WTC11 (cell line): ENCODE results near the gene ATP9A. TPM values are rescaled to one million over a fixed set of nuclear protein-coding genes. Genes with fewer than 3 reads are reported as not detected.

Experiments used
- ATAC-seq: fragments of 200-7000 bp; cut with Tn5 transposase; 2 replicates; pipeline ENCODE4 v1.10.0; 2021; ENCODE audit warnings: mild to moderate bottlenecking, moderate library complexity
- CTCF ChIA-PET: fragments of 300-600 bp; sonication (Branson Sonifier 250); formaldehyde crosslinking; loops from one replicate; lab custom pipeline; 2021; ENCODE audit warnings: antibody characterized with exemption; lab: Charles Lee
- POLR2A ChIA-PET: fragments of 350-600 bp; sonication (Branson Sonifier 250); formaldehyde crosslinking; loops from one replicate; lab custom pipeline; 2021; ENCODE audit warnings: antibody characterized with exemption; lab: Charles Lee
- DNase-seq: peaks from one replicate; pipeline ENCODE4 v3.0.0; 2021; ENCODE audit warnings: low spot score
- H3K27ac Mint-ChIP-seq: 2 replicates; pipeline ENCODE4 v1.8.0; 2021; ENCODE audit warnings: mixed read lengths
- H3K27me3 Mint-ChIP-seq: 2 replicates; pipeline ENCODE4 v1.8.0; 2021; ENCODE audit warnings: low read depth, mild to moderate bottlenecking, moderate library complexity, mixed read lengths
- H3K36me3 Mint-ChIP-seq: 2 replicates; pipeline ENCODE4 v1.8.0; 2021; ENCODE audit warnings: mixed read lengths
- H3K4me1 Mint-ChIP-seq: 2 replicates; pipeline ENCODE4 v1.8.0; 2022; ENCODE audit warnings: mixed read lengths
- H3K4me3 Mint-ChIP-seq: 2 replicates; pipeline ENCODE4 v1.8.0; 2021; ENCODE audit warnings: mild to moderate bottlenecking, moderate library complexity, mixed read lengths
- H3K9me3 Mint-ChIP-seq: 2 replicates; pipeline ENCODE4 v1.8.0; 2021; ENCODE audit warnings: mixed read lengths
- ELF4 ChIP-seq: sonication (generic); formaldehyde crosslinking; IDR thresholded peaks from 2 replicates; pipeline ENCODE4 v1.8.1; 2022; ENCODE audit warnings: low read depth, mild to moderate bottlenecking, moderate library complexity, missing genetic modification reagents
- ERG ChIP-seq: fragments of 250-450 bp; sonication (Bioruptor Pico); IDR thresholded peaks from 2 replicates; pipeline ENCODE4 v1.8.0; 2021; ENCODE audit warnings: mild to moderate bottlenecking
- ETV6 ChIP-seq: sonication (generic); formaldehyde crosslinking; IDR thresholded peaks from 2 replicates; pipeline ENCODE4 v1.8.1; 2022; ENCODE audit warnings: mild to moderate bottlenecking, missing genetic modification reagents
- FOXP4 ChIP-seq: sonication (generic); formaldehyde crosslinking; IDR thresholded peaks from 2 replicates; pipeline ENCODE4 v1.8.0; 2022; ENCODE audit warnings: mild to moderate bottlenecking, missing genetic modification reagents
- HMGA2 ChIP-seq: fragments of 250-450 bp; sonication (Bioruptor Pico); IDR thresholded peaks from 2 replicates; pipeline ENCODE4 v1.4.0; 2021; ENCODE audit warnings: mild to moderate bottlenecking, moderate library complexity
- JAZF1 ChIP-seq: fragments of 250-450 bp; sonication (Bioruptor Pico); IDR thresholded peaks from 2 replicates; pipeline ENCODE4 v1.9.0; 2021; ENCODE audit warnings: moderate library complexity, mild to moderate bottlenecking, inconsistent platforms
- MAX ChIP-seq: sonication (generic); formaldehyde crosslinking; IDR thresholded peaks from 2 replicates; pipeline ENCODE4 v1.8.0; 2022; ENCODE audit warnings: mild to moderate bottlenecking, missing genetic modification reagents
- NFATC4 ChIP-seq: fragments of 250-450 bp; sonication (Bioruptor Pico); IDR thresholded peaks from 2 replicates; pipeline ENCODE4 v1.9.0; 2021; ENCODE audit warnings: mild to moderate bottlenecking
- NFE2L1 ChIP-seq: sonication (generic); formaldehyde crosslinking; IDR thresholded peaks from 2 replicates; pipeline ENCODE4 v1.8.1; 2023; ENCODE audit warnings: missing genetic modification reagents
- NR1H2 ChIP-seq: sonication (generic); formaldehyde crosslinking; IDR thresholded peaks from 2 replicates; pipeline ENCODE4 v1.9.0; 2021; ENCODE audit warnings: mild to moderate bottlenecking, moderate library complexity, missing genetic modification reagents
- NR3C1 ChIP-seq: sonication (generic); formaldehyde crosslinking; conservative IDR thresholded peaks from 2 replicates; pipeline ENCODE4 v1.8.1; 2023; ENCODE audit warnings: low read depth, mild to moderate bottlenecking, missing genetic modification reagents
- TEAD4 ChIP-seq: sonication (generic); formaldehyde crosslinking; IDR thresholded peaks from 2 replicates; pipeline ENCODE4 v1.8.0; 2022; ENCODE audit warnings: mild to moderate bottlenecking, missing genetic modification reagents
- TP53 ChIP-seq: sonication (generic); formaldehyde crosslinking; IDR thresholded peaks from 2 replicates; pipeline ENCODE4 v1.8.1; 2023; ENCODE audit warnings: mild to moderate bottlenecking, missing genetic modification reagents
- ZNF121 ChIP-seq: sonication (generic); formaldehyde crosslinking; IDR thresholded peaks from 2 replicates; pipeline ENCODE4 v1.8.0; 2023; ENCODE audit warnings: missing genetic modification reagents
- ZNF317 ChIP-seq: sonication (generic); formaldehyde crosslinking; IDR thresholded peaks from 2 replicates; pipeline ENCODE4 v1.8.1; 2023; ENCODE audit warnings: low read depth, mild to moderate bottlenecking, moderate library complexity, missing genetic modification reagents, borderline replicate concordance
- ZNF423 ChIP-seq: fragments of 250-450 bp; sonication (Bioruptor Pico); IDR thresholded peaks from 2 replicates; pipeline ENCODE4 v2.1.2; 2022; ENCODE audit warnings: mild to moderate bottlenecking, moderate library complexity
- ZNF671 ChIP-seq: fragments of 250-450 bp; sonication (Bioruptor Pico); IDR thresholded peaks from 2 replicates; pipeline ENCODE4 v1.8.0; 2021; ENCODE audit warnings: mild to moderate bottlenecking
- total RNA-seq: library from RNA; stranded (reverse); gene quantifications from 3 replicates; pipeline ENCODE4 v1.2.3, GENCODE V29; 2021
- TF ChIP-seq, protein P1 (sequence below): sonication (generic); formaldehyde crosslinking; IDR thresholded peaks from 2 replicates; pipeline ENCODE4 v1.8.1; 2022; ENCODE audit warnings: low read depth, missing genetic modification reagents, borderline replicate concordance
- TF ChIP-seq, protein P2 (sequence below): fragments of 200-600 bp; IDR thresholded peaks from 2 replicates; pipeline ENCODE4 v1.8.0; 2022; ENCODE audit warnings: antibody characterized with exemption
- TF ChIP-seq, protein P3 (sequence below): fragments of 250-450 bp; sonication (Bioruptor Pico); IDR thresholded peaks from 2 replicates; pipeline ENCODE4 v1.9.0; 2021; ENCODE audit warnings: mild to moderate bottlenecking, borderline replicate concordance
- TF ChIP-seq, protein P4 (sequence below): fragments of 250-450 bp; sonication (Bioruptor Pico); conservative IDR thresholded peaks from 2 replicates; pipeline ENCODE4 v1.9.0; 2021; ENCODE audit warnings: mild to moderate bottlenecking

ATP9A gene
- total RNA-seq, 1 experiment from 2014 or later: 5.0 TPM

DNA sequence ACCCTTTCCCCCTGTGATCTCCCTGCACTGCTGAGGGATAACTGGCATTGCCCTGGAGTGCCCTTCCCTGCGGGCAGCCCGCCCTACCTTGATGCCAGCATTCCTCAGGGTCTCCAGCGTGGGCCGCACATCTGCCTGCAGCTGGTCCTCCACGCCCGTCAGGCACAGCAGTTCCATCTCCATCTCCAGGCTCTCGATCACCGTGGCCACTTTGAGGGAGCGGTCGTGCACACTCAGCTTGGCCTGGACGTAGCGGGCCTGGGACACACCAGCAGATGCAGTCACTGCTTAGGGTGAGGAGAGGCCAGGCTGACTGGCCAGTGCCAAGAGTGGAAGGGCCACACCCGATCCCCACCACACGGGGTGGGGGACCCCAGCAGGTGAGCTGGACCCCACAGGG lies 143.1 kb downstream of the ATP9A start (continued):
- TF ChIP-seq, protein P1, sequence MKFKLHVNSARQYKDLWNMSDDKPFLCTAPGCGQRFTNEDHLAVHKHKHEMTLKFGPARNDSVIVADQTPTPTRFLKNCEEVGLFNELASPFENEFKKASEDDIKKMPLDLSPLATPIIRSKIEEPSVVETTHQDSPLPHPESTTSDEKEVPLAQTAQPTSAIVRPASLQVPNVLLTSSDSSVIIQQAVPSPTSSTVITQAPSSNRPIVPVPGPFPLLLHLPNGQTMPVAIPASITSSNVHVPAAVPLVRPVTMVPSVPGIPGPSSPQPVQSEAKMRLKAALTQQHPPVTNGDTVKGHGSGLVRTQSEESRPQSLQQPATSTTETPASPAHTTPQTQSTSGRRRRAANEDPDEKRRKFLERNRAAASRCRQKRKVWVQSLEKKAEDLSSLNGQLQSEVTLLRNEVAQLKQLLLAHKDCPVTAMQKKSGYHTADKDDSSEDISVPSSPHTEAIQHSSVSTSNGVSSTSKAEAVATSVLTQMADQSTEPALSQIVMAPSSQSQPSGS (CRISPR knock-in tag): no peak
- TF ChIP-seq NR3C1 (CRISPR knock-in tag) (no peak), TP53 (CRISPR knock-in tag) (no peak)
- TF ChIP-seq, all 79 proteins: peak for 0

DNA sequence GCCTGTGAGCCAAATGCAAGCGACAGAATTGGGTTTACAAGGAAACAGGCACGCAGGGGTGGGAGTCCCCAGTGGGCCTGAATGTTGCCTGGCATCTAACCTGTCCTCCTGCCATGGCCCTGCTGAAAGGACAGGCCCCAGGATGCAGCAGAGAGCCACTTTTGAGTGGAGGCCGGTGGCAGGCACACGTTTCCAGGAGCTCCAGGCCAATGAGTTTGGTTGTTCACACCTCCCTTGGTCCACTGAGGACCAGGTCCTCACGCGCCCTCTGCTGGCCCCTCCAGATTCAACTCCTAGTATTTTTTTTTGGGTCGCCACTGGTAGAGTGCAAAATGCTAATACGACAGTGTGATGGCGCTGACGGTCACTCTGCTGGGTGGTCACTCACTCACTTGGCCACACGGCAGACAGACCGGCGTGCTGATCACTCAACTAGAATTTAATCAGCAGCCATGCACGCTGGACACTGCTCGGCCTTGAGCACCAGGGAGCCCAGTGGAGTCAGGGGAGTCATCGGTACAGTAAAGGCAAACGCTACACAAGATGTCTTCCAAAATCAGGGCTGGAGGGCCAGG lies 143.9 kb downstream of the ATP9A start:
- peak; percentile 92 for ATAC-seq
- peak overlapping the region; percentile 84; the same call in 1 of the 2 replicates for H3K27ac Mint-ChIP-seq
- H3K4me1 Mint-ChIP-seq: peaks cover 9% of the 10 kb centered on the region
- H3K9me3 Mint-ChIP-seq: no peaks in the 10 kb centered on the region
- no peaks in the 10 kb centered on the region for H3K27me3 Mint-ChIP-seq
- no peak overlapping the region for H3K4me3 Mint-ChIP-seq
- CTCF ChIA-PET: interaction anchor here (0.5 to 2.8 kb wide), 43 partner anchors 8 to 642 kb away, joined by 3 to 40 read pairs (median 4); partner anchors contain the start of gene NFATC2
- peak; percentile 84 for DNase-seq
- POLR2A ChIA-PET: no interaction called here
- no peaks in the 10 kb centered on the region for H3K36me3 Mint-ChIP-seq
- TF ChIP-seq FOXP4: no peak
- no peak for TF ChIP-seq ELF4
- no peak for TF ChIP-seq ZNF423
- no peak for TF ChIP-seq JAZF1
- TF ChIP-seq, protein P1 (CRISPR knock-in tag): no peak
- TF ChIP-seq TEAD4: no peak
- TF ChIP-seq, protein P2, sequence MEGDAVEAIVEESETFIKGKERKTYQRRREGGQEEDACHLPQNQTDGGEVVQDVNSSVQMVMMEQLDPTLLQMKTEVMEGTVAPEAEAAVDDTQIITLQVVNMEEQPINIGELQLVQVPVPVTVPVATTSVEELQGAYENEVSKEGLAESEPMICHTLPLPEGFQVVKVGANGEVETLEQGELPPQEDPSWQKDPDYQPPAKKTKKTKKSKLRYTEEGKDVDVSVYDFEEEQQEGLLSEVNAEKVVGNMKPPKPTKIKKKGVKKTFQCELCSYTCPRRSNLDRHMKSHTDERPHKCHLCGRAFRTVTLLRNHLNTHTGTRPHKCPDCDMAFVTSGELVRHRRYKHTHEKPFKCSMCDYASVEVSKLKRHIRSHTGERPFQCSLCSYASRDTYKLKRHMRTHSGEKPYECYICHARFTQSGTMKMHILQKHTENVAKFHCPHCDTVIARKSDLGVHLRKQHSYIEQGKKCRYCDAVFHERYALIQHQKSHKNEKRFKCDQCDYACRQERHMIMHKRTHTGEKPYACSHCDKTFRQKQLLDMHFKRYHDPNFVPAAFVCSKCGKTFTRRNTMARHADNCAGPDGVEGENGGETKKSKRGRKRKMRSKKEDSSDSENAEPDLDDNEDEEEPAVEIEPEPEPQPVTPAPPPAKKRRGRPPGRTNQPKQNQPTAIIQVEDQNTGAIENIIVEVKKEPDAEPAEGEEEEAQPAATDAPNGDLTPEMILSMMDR: peak; percentile 76
- TF ChIP-seq NFE2L1 (CRISPR knock-in tag): no peak
- TF ChIP-seq ETV6 (CRISPR knock-in tag): peak; percentile 43; the same call in 1 of the 2 replicates
- no peak for TF ChIP-seq ZNF317
- TF ChIP-seq ZNF121 (CRISPR knock-in tag): peak; percentile 45; the same call in 1 of the 2 replicates
- peak; percentile 67 for TF ChIP-seq MAX (CRISPR knock-in tag)
- TF ChIP-seq ZNF671 (CRISPR knock-in tag): no peak
- TF ChIP-seq ERG: no peak
- TF ChIP-seq, protein P3, sequence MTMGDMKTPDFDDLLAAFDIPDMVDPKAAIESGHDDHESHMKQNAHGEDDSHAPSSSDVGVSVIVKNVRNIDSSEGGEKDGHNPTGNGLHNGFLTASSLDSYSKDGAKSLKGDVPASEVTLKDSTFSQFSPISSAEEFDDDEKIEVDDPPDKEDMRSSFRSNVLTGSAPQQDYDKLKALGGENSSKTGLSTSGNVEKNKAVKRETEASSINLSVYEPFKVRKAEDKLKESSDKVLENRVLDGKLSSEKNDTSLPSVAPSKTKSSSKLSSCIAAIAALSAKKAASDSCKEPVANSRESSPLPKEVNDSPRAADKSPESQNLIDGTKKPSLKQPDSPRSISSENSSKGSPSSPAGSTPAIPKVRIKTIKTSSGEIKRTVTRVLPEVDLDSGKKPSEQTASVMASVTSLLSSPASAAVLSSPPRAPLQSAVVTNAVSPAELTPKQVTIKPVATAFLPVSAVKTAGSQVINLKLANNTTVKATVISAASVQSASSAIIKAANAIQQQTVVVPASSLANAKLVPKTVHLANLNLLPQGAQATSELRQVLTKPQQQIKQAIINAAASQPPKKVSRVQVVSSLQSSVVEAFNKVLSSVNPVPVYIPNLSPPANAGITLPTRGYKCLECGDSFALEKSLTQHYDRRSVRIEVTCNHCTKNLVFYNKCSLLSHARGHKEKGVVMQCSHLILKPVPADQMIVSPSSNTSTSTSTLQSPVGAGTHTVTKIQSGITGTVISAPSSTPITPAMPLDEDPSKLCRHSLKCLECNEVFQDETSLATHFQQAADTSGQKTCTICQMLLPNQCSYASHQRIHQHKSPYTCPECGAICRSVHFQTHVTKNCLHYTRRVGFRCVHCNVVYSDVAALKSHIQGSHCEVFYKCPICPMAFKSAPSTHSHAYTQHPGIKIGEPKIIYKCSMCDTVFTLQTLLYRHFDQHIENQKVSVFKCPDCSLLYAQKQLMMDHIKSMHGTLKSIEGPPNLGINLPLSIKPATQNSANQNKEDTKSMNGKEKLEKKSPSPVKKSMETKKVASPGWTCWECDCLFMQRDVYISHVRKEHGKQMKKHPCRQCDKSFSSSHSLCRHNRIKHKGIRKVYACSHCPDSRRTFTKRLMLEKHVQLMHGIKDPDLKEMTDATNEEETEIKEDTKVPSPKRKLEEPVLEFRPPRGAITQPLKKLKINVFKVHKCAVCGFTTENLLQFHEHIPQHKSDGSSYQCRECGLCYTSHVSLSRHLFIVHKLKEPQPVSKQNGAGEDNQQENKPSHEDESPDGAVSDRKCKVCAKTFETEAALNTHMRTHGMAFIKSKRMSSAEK (CRISPR knock-in tag): 0 out of 2 replicates have a peak, but pooled peaks have one; percentile 14
- TF ChIP-seq, protein P4, sequence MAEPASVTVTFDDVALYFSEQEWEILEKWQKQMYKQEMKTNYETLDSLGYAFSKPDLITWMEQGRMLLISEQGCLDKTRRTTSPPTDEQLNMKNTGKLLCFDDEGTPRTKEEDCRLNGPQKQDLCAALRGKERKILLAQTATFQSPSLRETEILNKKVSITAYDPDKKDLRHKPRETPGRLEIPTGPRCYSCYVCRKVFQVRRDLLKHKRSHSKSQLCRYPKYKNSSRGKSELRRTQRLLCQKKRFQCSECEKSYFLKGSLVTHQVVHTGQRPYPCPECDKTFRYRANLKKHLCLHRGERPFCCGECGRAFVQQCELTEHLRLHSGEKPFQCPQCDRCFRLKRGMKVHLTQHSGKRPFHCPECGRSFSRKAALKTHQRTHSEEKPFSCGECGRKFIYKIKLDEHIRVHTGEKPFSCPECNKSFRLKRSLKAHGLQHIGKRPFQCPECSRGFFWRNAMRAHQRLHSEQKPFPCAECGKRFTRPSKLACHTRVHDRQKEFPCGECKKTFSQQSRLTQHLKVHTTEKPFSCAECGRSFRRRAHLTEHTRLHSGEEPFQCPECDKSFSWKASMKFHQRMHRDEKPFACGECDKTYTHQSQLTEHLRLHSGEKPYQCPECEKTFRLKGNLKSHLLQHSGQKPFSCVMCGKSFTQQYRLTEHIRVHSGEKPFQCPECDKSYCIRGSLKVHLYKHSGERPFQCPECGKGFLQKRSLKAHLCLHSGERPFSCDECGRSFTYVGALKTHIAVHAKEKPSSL: no peak
- TF ChIP-seq NR1H2 (CRISPR knock-in tag): no peak
- no peak for TF ChIP-seq NFATC4 (CRISPR knock-in tag)
- no peak for TF ChIP-seq HMGA2
